Measurements from ENCODE around the gene SPG11.
A peak's percentile ranks its signal among the peaks of the same experiment; 100 is the strongest.
"Not testable (repeated sequence)": the region's sequence is repeated elsewhere in the genome, so short reads cannot be mapped to it uniquely, and the experiment has no call there.

SPG11 gene

GRCh38 chr15:44705986-44706385 is 42.5 kb upstream of the SPG11 start:
- Histone ChIP-seq H3K36me3 (ENCODE audit: control insufficient read depth in 2 of 2, insufficient read depth in 2 of 2, low read length in 2 of 2) (no peaks in the 10 kb centered on the region), H3K27ac (ENCODE audit: low read depth in 2 of 2, low read length in 2 of 2) (peak overlapping the region; percentile 90 to 94), H3K9me3 (ENCODE audit: control insufficient read depth in 2 of 2, low read length in 2 of 2) (no peaks in the 10 kb centered on the region), H3K9ac (ENCODE audit: low read depth in 1 of 2, low read length in 2 of 2) (no peak overlapping the region), H3K4me3 (ENCODE audit: low read length in 2 of 2) (no peak overlapping the region), H3K4me1 (ENCODE audit: control insufficient read depth in 2 of 2, insufficient read depth in 2 of 2, low read length in 2 of 2) (peaks cover 19 to 37% of the 10 kb centered on the region in 2 donors), H3K27me3 (ENCODE audit: control insufficient read depth in 2 of 2, insufficient read depth in 2 of 2, low read length in 2 of 2) (no peaks in the 10 kb centered on the region)

GRCh38 chr15:44700676-44701075 is 37.2 kb upstream of the SPG11 start:
- H3K27ac ChIP-seq (ENCODE audit: low read depth in 2 of 2, low read length in 2 of 2); H3K27me3 ChIP-seq (ENCODE audit: control insufficient read depth in 2 of 2, insufficient read depth in 2 of 2, low read length in 2 of 2); H3K36me3 ChIP-seq (ENCODE audit: control insufficient read depth in 2 of 2, insufficient read depth in 2 of 2, low read length in 2 of 2); H3K9ac ChIP-seq (ENCODE audit: low read depth in 1 of 2, low read length in 2 of 2); H3K9me3 ChIP-seq (ENCODE audit: control insufficient read depth in 2 of 2, low read length in 2 of 2); H3K4me3 ChIP-seq (ENCODE audit: low read length in 2 of 2); H3K4me1 ChIP-seq (ENCODE audit: control insufficient read depth in 2 of 2, insufficient read depth in 2 of 2, low read length in 2 of 2): not testable (repeated sequence)

- Histone ChIP-seq H3K4me3 (ENCODE audit: low read length in 2 of 2) (no peak overlapping the region), H3K9me3 (ENCODE audit: control insufficient read depth in 2 of 2, low read length in 2 of 2) (no peaks in the 10 kb centered on the region), H3K27ac (ENCODE audit: low read depth in 2 of 2, low read length in 2 of 2) (no peak overlapping the region), H3K4me1 (ENCODE audit: control insufficient read depth in 2 of 2, insufficient read depth in 2 of 2, low read length in 2 of 2) (no peaks in the 10 kb centered on the region), H3K27me3 (ENCODE audit: control insufficient read depth in 2 of 2, insufficient read depth in 2 of 2, low read length in 2 of 2) (no peaks in the 10 kb centered on the region), H3K36me3 (ENCODE audit: control insufficient read depth in 2 of 2, insufficient read depth in 2 of 2, low read length in 2 of 2) (no peaks in the 10 kb centered on the region), H3K9ac (ENCODE audit: low read depth in 1 of 2, low read length in 2 of 2) (no peak overlapping the region)
These were observed 35.2 kb upstream of the SPG11 start for GRCh38 chr15:44698641-44699040.

GRCh38 chr15:44697014-44697413 is 33.6 kb upstream of the SPG11 start:
- no peaks in the 10 kb centered on the region for H3K9me3 ChIP-seq (ENCODE audit: control insufficient read depth in 2 of 2, low read length in 2 of 2)
- H3K36me3 ChIP-seq (ENCODE audit: control insufficient read depth in 2 of 2, insufficient read depth in 2 of 2, low read length in 2 of 2), result no peaks in the 10 kb centered on the region
- no peaks in the 10 kb centered on the region for H3K4me1 ChIP-seq (ENCODE audit: control insufficient read depth in 2 of 2, insufficient read depth in 2 of 2, low read length in 2 of 2)
- no peaks in the 10 kb centered on the region for H3K27me3 ChIP-seq (ENCODE audit: control insufficient read depth in 2 of 2, insufficient read depth in 2 of 2, low read length in 2 of 2)
- no peak overlapping the region for H3K4me3 ChIP-seq (ENCODE audit: low read length in 2 of 2)
- no peak overlapping the region for H3K9ac ChIP-seq (ENCODE audit: low read depth in 1 of 2, low read length in 2 of 2)
- H3K27ac ChIP-seq (ENCODE audit: low read depth in 2 of 2, low read length in 2 of 2), result no peak overlapping the region

GRCh38 chr15:44695294-44695693 is 31.8 kb upstream of the SPG11 start:
- Histone ChIP-seq H3K36me3 (ENCODE audit: control insufficient read depth in 2 of 2, insufficient read depth in 2 of 2, low read length in 2 of 2) (no peaks in the 10 kb centered on the region), H3K27me3 (ENCODE audit: control insufficient read depth in 2 of 2, insufficient read depth in 2 of 2, low read length in 2 of 2) (no peaks in the 10 kb centered on the region), H3K9me3 (ENCODE audit: control insufficient read depth in 2 of 2, low read length in 2 of 2) (no peaks in the 10 kb centered on the region), H3K4me3 (ENCODE audit: low read length in 2 of 2) (no peak overlapping the region), H3K9ac (ENCODE audit: low read depth in 1 of 2, low read length in 2 of 2) (no peak overlapping the region), H3K4me1 (ENCODE audit: control insufficient read depth in 2 of 2, insufficient read depth in 2 of 2, low read length in 2 of 2) (no peaks in the 10 kb centered on the region), H3K27ac (ENCODE audit: low read depth in 2 of 2, low read length in 2 of 2) (no peak overlapping the region)

GRCh38 chr15:44694416-44694815 is 31.0 kb upstream of the SPG11 start:
- Histone ChIP-seq H3K27me3 (ENCODE audit: control insufficient read depth in 2 of 2, insufficient read depth in 2 of 2, low read length in 2 of 2) (no peaks in the 10 kb centered on the region), H3K27ac (ENCODE audit: low read depth in 2 of 2, low read length in 2 of 2) (no peak overlapping the region)

GRCh38 chr15:44692659-44693058 is 29.2 kb upstream of the SPG11 start:
- Histone ChIP-seq H3K9ac (ENCODE audit: low read depth in 1 of 2, low read length in 2 of 2) (no peak overlapping the region), H3K27ac (ENCODE audit: low read depth in 2 of 2, low read length in 2 of 2) (no peak overlapping the region), H3K4me1 (ENCODE audit: control insufficient read depth in 2 of 2, insufficient read depth in 2 of 2, low read length in 2 of 2) (no peaks in the 10 kb centered on the region), H3K36me3 (ENCODE audit: control insufficient read depth in 2 of 2, insufficient read depth in 2 of 2, low read length in 2 of 2) (no peaks in the 10 kb centered on the region), H3K4me3 (ENCODE audit: low read length in 2 of 2) (no peak overlapping the region), H3K27me3 (ENCODE audit: control insufficient read depth in 2 of 2, insufficient read depth in 2 of 2, low read length in 2 of 2) (no peaks in the 10 kb centered on the region), H3K9me3 (ENCODE audit: control insufficient read depth in 2 of 2, low read length in 2 of 2) (no peaks in the 10 kb centered on the region)

More at GRCh38 chr15:44694416-44694815, 31.0 kb upstream of the SPG11 start:
- H3K9ac ChIP-seq (ENCODE audit: low read depth in 1 of 2, low read length in 2 of 2), result no peak overlapping the region
- no peaks in the 10 kb centered on the region for H3K36me3 ChIP-seq (ENCODE audit: control insufficient read depth in 2 of 2, insufficient read depth in 2 of 2, low read length in 2 of 2)
- no peaks in the 10 kb centered on the region for H3K9me3 ChIP-seq (ENCODE audit: control insufficient read depth in 2 of 2, low read length in 2 of 2)
- no peak overlapping the region for H3K4me3 ChIP-seq (ENCODE audit: low read length in 2 of 2)
- no peaks in the 10 kb centered on the region for H3K4me1 ChIP-seq (ENCODE audit: control insufficient read depth in 2 of 2, insufficient read depth in 2 of 2, low read length in 2 of 2)

- H3K27me3 ChIP-seq (ENCODE audit: control insufficient read depth in 2 of 2, insufficient read depth in 2 of 2, low read length in 2 of 2); H3K27ac ChIP-seq (ENCODE audit: low read depth in 2 of 2, low read length in 2 of 2); H3K36me3 ChIP-seq (ENCODE audit: control insufficient read depth in 2 of 2, insufficient read depth in 2 of 2, low read length in 2 of 2); H3K4me3 ChIP-seq (ENCODE audit: low read length in 2 of 2); H3K9ac ChIP-seq (ENCODE audit: low read depth in 1 of 2, low read length in 2 of 2); H3K9me3 ChIP-seq (ENCODE audit: control insufficient read depth in 2 of 2, low read length in 2 of 2); H3K4me1 ChIP-seq (ENCODE audit: control insufficient read depth in 2 of 2, insufficient read depth in 2 of 2, low read length in 2 of 2): not testable (repeated sequence)
These were observed 26.8 kb upstream of the SPG11 start for GRCh38 chr15:44690245-44690644.

- not testable (repeated sequence) for H3K9me3 ChIP-seq (ENCODE audit: control insufficient read depth in 2 of 2, low read length in 2 of 2); H3K9ac ChIP-seq (ENCODE audit: low read depth in 1 of 2, low read length in 2 of 2); H3K27ac ChIP-seq (ENCODE audit: low read depth in 2 of 2, low read length in 2 of 2); H3K4me3 ChIP-seq (ENCODE audit: low read length in 2 of 2); H3K4me1 ChIP-seq (ENCODE audit: control insufficient read depth in 2 of 2, insufficient read depth in 2 of 2, low read length in 2 of 2); H3K36me3 ChIP-seq (ENCODE audit: control insufficient read depth in 2 of 2, insufficient read depth in 2 of 2, low read length in 2 of 2); H3K27me3 ChIP-seq (ENCODE audit: control insufficient read depth in 2 of 2, insufficient read depth in 2 of 2, low read length in 2 of 2)
These were observed 25.9 kb upstream of the SPG11 start for GRCh38 chr15:44689318-44689717.

GRCh38 chr15:44682809-44683682 is 19.6 kb upstream of the SPG11 start:
- Histone ChIP-seq H3K4me3 (ENCODE audit: low read length in 2 of 2) (peak overlapping the region; percentile 46 to 61), H3K27ac (ENCODE audit: low read depth in 2 of 2, low read length in 2 of 2) (peak overlapping the region; percentile 65 to 75), H3K9ac (ENCODE audit: low read depth in 1 of 2, low read length in 2 of 2) (peak overlapping the region in 1 of 2 donors; percentile 57)
- H3K36me3 ChIP-seq (ENCODE audit: control insufficient read depth in 2 of 2, insufficient read depth in 2 of 2, low read length in 2 of 2); H3K27me3 ChIP-seq (ENCODE audit: control insufficient read depth in 2 of 2, insufficient read depth in 2 of 2, low read length in 2 of 2); H3K9me3 ChIP-seq (ENCODE audit: control insufficient read depth in 2 of 2, low read length in 2 of 2); H3K4me1 ChIP-seq (ENCODE audit: control insufficient read depth in 2 of 2, insufficient read depth in 2 of 2, low read length in 2 of 2): not testable (repeated sequence)
